ENCODE measurements around the gene CDC42EP1.
"Not testable (repeated sequence)": the region's sequence is repeated elsewhere in the genome, so short reads cannot be mapped to it uniquely, and the experiment has no call there.

The CDC42EP1 gene

GRCh38 chr22:37559901-37560607 lies at the start of gene CDC42EP1:
TSS of gene CDC42EP1 (plus strand) at chr22:37560480. CDS start at chr22:37566350, 5,870 bp downstream.
- DNase-seq = no peak

GRCh38 chr22:37511395-37512104 lies 48.7 kb upstream of the CDC42EP1 start:
- no peak for DNase-seq

GRCh38 chr22:37514526-37515051 lies 45.7 kb upstream of the CDC42EP1 start:
- no peak for DNase-seq

- DNase-seq = no peak
These were observed 44.4 kb upstream of the CDC42EP1 start for GRCh38 chr22:37515901-37516300.

GRCh38 chr22:37516456-37516855 lies 43.8 kb upstream of the CDC42EP1 start:
- no peak for DNase-seq

- no peak for DNase-seq
These were observed 42.3 kb upstream of the CDC42EP1 start for GRCh38 chr22:37517826-37518450.

- DNase-seq = no peak
These were observed 41.6 kb upstream of the CDC42EP1 start for GRCh38 chr22:37518509-37519267.

GRCh38 chr22:37519268-37520195 lies 40.7 kb upstream of the CDC42EP1 start, which contains the start of gene CARD10:
TSS of gene CARD10 (minus strand) at chr22:37519415. CDS start at chr22:37519200, 215 bp downstream.
- no peak for DNase-seq

- no peak for DNase-seq
These were observed 39.5 kb upstream of the CDC42EP1 start for GRCh38 chr22:37520776-37521191.

- DNase-seq = no peak
These were observed 39.0 kb upstream of the CDC42EP1 start for GRCh38 chr22:37521236-37521739.

GRCh38 chr22:37522482-37522881 lies 37.8 kb upstream of the CDC42EP1 start:
- DNase-seq = no peak

- DNase-seq = peak; percentile 31
These were observed 35.1 kb upstream of the CDC42EP1 start for GRCh38 chr22:37525073-37525745.

- DNase-seq = no peak
These were observed 34.4 kb upstream of the CDC42EP1 start for GRCh38 chr22:37525746-37526350.

- DNase-seq = no peak
These were observed 33.9 kb upstream of the CDC42EP1 start for GRCh38 chr22:37526376-37526775.

- not testable (repeated sequence) for DNase-seq
These were observed 33.1 kb upstream of the CDC42EP1 start for GRCh38 chr22:37527081-37527752.

GRCh38 chr22:37527952-37528351 lies 32.3 kb upstream of the CDC42EP1 start:
- DNase-seq = not testable (repeated sequence)

- DNase-seq = no peak
These were observed 30.5 kb upstream of the CDC42EP1 start for GRCh38 chr22:37529652-37530345.

GRCh38 chr22:37533995-37534394 lies 26.3 kb upstream of the CDC42EP1 start:
- no peak for DNase-seq

GRCh38 chr22:37534445-37534844 lies 25.8 kb upstream of the CDC42EP1 start:
- DNase-seq = no peak
